Fibroblast of pulmonary artery (primary cell): ENCODE results near the gene SMCHD1.
"Not testable (repeated sequence)": the region's sequence is repeated elsewhere in the genome, so short reads cannot be mapped to it uniquely, and the experiment has no call there.

ENCODE experiments used
- DNase-seq: peaks from one replicate; pipeline ENCODE4 v3.0.0-alpha.2; 2010; ENCODE audit warnings: low read depth
- H3K4me3 ChIP-seq: replicated peaks from 2 replicates; pipeline ENCODE4 v1.5.1; 2011; ENCODE audit warnings: low read depth, mild to moderate bottlenecking, control low read depth, low read length, moderate library complexity
- CTCF ChIP-seq: IDR thresholded peaks from 2 replicates; pipeline ENCODE4 v1.5.1; 2011; ENCODE audit warnings: mild to moderate bottlenecking, control low read depth, low read length, inconsistent platforms; ENCODE audit errors: missing control alignments

SMCHD1 gene

GRCh38 chr18:2655954-2656236 lies 369 bp downstream of the SMCHD1 start:
- TF ChIP-seq CTCF: no peak

GRCh38 chr18:2656237-2656980 lies 883 bp downstream of the SMCHD1 start:
- peak; percentile 46 for DNase-seq
- TF ChIP-seq CTCF: no peak

More at GRCh38 chr18:2655954-2656236, 369 bp downstream of the SMCHD1 start:
- H3K4me3 ChIP-seq: peak overlapping the region; percentile 87
- no peak for DNase-seq

GRCh38 chr18:2656981-2657512 lies 1.5 kb downstream of the SMCHD1 start:
- DNase-seq: peak; percentile 10

More at GRCh38 chr18:2656237-2656980, 883 bp downstream of the SMCHD1 start:
- H3K4me3 ChIP-seq: peak overlapping the region; percentile 87

GRCh38 chr18:2657788-2658458 lies 2.4 kb downstream of the SMCHD1 start:
- no peak for TF ChIP-seq CTCF
- peak overlapping the region; percentile 87 for H3K4me3 ChIP-seq
- peak; percentile 84 for DNase-seq

More at GRCh38 chr18:2656981-2657512, 1.5 kb downstream of the SMCHD1 start:
- peak overlapping the region; percentile 87 for H3K4me3 ChIP-seq
- TF ChIP-seq CTCF: no peak

GRCh38 chr18:2660849-2661248 lies 5.3 kb downstream of the SMCHD1 start:
- H3K4me3 ChIP-seq, DNase-seq: not testable (repeated sequence)

- not testable (repeated sequence) for DNase-seq, H3K4me3 ChIP-seq
These were observed 6.8 kb downstream of the SMCHD1 start for GRCh38 chr18:2662288-2662687.

GRCh38 chr18:2662990-2663389 lies 7.5 kb downstream of the SMCHD1 start:
- no peak for DNase-seq
- H3K4me3 ChIP-seq: no peak overlapping the region
- TF ChIP-seq CTCF: no peak

- TF ChIP-seq CTCF: no peak
- no peak for DNase-seq
- no peak overlapping the region for H3K4me3 ChIP-seq
These were observed 16.9 kb downstream of the SMCHD1 start for GRCh38 chr18:2672410-2672809.
